Activated CD8-positive, alpha-beta T cell treated with anti-CD3 and anti-CD28 coated beads for 36 hours (primary cell): Measurements from ENCODE around the gene HOXB2. TPM values are rescaled to one million over a fixed set of nuclear protein-coding genes. Genes with fewer than 3 reads are reported as not detected.

Experiments
- ATAC-seq: fragments of 200-7000 bp; cut with Tn5 transposase; one replicate; pipeline ENCODE4 v1.10.0; 2021; ENCODE audit warnings: mild to moderate bottlenecking, moderate library complexity
- CTCF ChIA-PET: fragments of 350-600 bp; sonication (Branson Sonifier 250); formaldehyde crosslinking; loops from one replicate; lab custom pipeline; 2021; ENCODE audit warnings: antibody characterized with exemption; lab: Charles Lee
- POLR2A ChIA-PET: fragments of 350-600 bp; sonication (Branson Sonifier 250); formaldehyde crosslinking; loops from one replicate; lab custom pipeline; 2021; ENCODE audit warnings: antibody characterized with exemption; lab: Charles Lee
- DNase-seq: peaks from one replicate; pipeline ENCODE4 v3.0.0-alpha.2; 2020
- H3K27ac Mint-ChIP-seq: one replicate; pipeline ENCODE4 v1.8.0; 2021; ENCODE audit warnings: mild to moderate bottlenecking, mixed read lengths
- H3K27me3 Mint-ChIP-seq: one replicate; pipeline ENCODE4 v1.8.0; 2021; ENCODE audit warnings: mixed read lengths
- H3K36me3 Mint-ChIP-seq: one replicate; pipeline ENCODE4 v1.8.0; 2021; ENCODE audit warnings: low read depth, mixed read lengths
- H3K4me1 Mint-ChIP-seq: one replicate; pipeline ENCODE4 v1.8.0; 2021; ENCODE audit warnings: low read depth, mixed read lengths
- H3K4me3 Mint-ChIP-seq: one replicate; pipeline ENCODE4 v1.8.0; 2021; ENCODE audit warnings: mild to moderate bottlenecking, moderate library complexity, mixed read lengths
- H3K9me3 Mint-ChIP-seq: one replicate; pipeline ENCODE4 v1.8.0; 2021; ENCODE audit warnings: mixed read lengths
- intact Hi-C: fragments of 100-400 bp; cut with micrococcal nuclease; formaldehyde crosslinking; loops from one replicate; pipeline ENCODE4 v1.10.0; 2022
- total RNA-seq, 2 experiments: library from RNA; stranded (reverse); gene quantifications; one replicate each; pipeline ENCODE4 v1.2.3, GENCODE V29; 2021
- TF ChIP-seq, protein P1 (sequence below): fragments of 200-600 bp; IDR thresholded peaks from one replicate; pipeline ENCODE4 v1.8.0; 2022; ENCODE audit warnings: antibody characterized with exemption, mild to moderate bottlenecking

The HOXB2 gene
- total RNA-seq, 2 experiments from 2014 or later, result 12.6 to 13.0 TPM

DNA sequence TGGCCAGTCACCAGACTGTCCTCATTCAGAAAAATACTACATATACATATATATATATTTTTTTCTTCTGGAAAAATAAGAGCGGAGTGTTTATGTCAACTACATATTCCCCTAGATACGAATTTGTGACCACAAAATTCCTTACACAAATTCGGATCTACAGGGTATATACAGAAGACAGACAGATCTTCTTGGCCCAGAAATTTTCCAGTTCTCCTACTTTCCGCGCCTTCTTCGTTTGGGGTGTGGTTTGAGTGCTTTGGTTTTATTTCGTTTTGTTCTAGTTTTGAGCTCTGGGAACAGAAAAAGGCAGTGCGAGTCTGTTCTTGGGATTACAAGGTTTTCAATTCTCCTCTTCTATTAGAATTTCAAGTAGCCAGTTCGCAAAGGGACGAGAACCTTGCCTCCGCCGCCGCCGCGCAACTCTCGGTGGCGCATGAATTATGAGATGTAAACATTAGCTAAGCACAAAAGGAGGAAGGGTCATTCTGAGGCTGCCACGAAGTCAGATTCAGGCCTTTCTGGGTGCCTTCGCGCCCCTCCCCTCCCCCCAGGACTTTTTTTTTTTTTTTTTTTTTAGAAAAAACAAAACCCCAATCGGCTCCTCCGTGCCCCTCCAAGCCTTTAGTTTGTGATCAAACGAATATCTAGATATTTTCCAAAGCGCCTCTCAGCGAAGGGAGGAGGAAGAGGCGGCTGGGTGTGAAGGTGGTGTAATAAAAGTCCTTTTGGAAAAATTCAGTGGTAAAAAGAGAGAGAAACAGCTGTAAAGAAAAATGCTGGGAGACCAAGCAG lies 35.0 kb upstream of the HOXB2 start:
- DNase-seq, result no peak
- H3K9me3 Mint-ChIP-seq, result no peaks in the 10 kb centered on the region
- H3K27me3 Mint-ChIP-seq, result peaks cover 59% of the 10 kb centered on the region
- CTCF ChIA-PET, result interaction anchor here (0.8 to 1.2 kb wide), 3 partner anchors 33 to 316 kb away, joined by 3 read pairs; no protein-coding TSS in a partner anchor
- no peak for ATAC-seq
- H3K27ac Mint-ChIP-seq, result no peak overlapping the region
- intact Hi-C loops, result no loop called here
- no peaks in the 10 kb centered on the region for H3K36me3 Mint-ChIP-seq
- H3K4me3 Mint-ChIP-seq, result peak overlapping the region; percentile 85
- POLR2A ChIA-PET, result no interaction called here
- TF ChIP-seq, protein P1, sequence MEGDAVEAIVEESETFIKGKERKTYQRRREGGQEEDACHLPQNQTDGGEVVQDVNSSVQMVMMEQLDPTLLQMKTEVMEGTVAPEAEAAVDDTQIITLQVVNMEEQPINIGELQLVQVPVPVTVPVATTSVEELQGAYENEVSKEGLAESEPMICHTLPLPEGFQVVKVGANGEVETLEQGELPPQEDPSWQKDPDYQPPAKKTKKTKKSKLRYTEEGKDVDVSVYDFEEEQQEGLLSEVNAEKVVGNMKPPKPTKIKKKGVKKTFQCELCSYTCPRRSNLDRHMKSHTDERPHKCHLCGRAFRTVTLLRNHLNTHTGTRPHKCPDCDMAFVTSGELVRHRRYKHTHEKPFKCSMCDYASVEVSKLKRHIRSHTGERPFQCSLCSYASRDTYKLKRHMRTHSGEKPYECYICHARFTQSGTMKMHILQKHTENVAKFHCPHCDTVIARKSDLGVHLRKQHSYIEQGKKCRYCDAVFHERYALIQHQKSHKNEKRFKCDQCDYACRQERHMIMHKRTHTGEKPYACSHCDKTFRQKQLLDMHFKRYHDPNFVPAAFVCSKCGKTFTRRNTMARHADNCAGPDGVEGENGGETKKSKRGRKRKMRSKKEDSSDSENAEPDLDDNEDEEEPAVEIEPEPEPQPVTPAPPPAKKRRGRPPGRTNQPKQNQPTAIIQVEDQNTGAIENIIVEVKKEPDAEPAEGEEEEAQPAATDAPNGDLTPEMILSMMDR, result no peak
- peaks cover 41% of the 10 kb centered on the region for H3K4me1 Mint-ChIP-seq

- intact Hi-C loops, result no loop called here
- DNase-seq (no peak), ATAC-seq (no peak)
- H3K27me3 Mint-ChIP-seq, result peaks cover 54% of the 10 kb centered on the region
- peak overlapping the region; percentile 85 for H3K4me3 Mint-ChIP-seq
- TF ChIP-seq, protein P1, result no peak
- H3K9me3 Mint-ChIP-seq, result no peaks in the 10 kb centered on the region
- CTCF ChIA-PET, result interaction anchor here (1.1 to 1.9 kb wide), 4 partner anchors 14 to 227 kb away, joined by 3 to 6 read pairs (median 3); partner anchors contain the start of gene HOXB5
- no peak overlapping the region for H3K27ac Mint-ChIP-seq
- H3K4me1 Mint-ChIP-seq, result peaks cover 40% of the 10 kb centered on the region
- POLR2A ChIA-PET, result interaction anchor here (1.1 kb wide), 1 partner anchor 66 kb away, joined by 4 read pairs; no protein-coding TSS in a partner anchor
- H3K36me3 Mint-ChIP-seq, result no peaks in the 10 kb centered on the region
Observed at GRCh38 chr17:48579471-48579759, 34.5 kb upstream of the HOXB2 start.

- ChIA-PET CTCF (interaction anchor here (1.1 to 1.9 kb wide), 2 partner anchors 14 to 226 kb away, joined by 3 to 6 read pairs; partner anchors contain the start of gene HOXB5), POLR2A (interaction anchor here (1.0 to 1.3 kb wide), 3 partner anchors 9 to 65 kb away, joined by 3 to 4 read pairs (median 3); no protein-coding TSS in a partner anchor)
- peak; percentile 63 for ATAC-seq
- Mint-ChIP-seq H3K36me3 (no peaks in the 10 kb centered on the region), H3K4me3 (peak overlapping the region; percentile 85), H3K27me3 (peaks cover 48% of the 10 kb centered on the region), H3K9me3 (no peaks in the 10 kb centered on the region), H3K27ac (peak overlapping the region; percentile 69), H3K4me1 (peaks cover 40% of the 10 kb centered on the region)
- peak; percentile 35 for DNase-seq
- TF ChIP-seq, protein P1, result no peak
- intact Hi-C loops, result no loop called here
Observed at GRCh38 chr17:48578616-48579470, 33.9 kb upstream of the HOXB2 start.

DNA sequence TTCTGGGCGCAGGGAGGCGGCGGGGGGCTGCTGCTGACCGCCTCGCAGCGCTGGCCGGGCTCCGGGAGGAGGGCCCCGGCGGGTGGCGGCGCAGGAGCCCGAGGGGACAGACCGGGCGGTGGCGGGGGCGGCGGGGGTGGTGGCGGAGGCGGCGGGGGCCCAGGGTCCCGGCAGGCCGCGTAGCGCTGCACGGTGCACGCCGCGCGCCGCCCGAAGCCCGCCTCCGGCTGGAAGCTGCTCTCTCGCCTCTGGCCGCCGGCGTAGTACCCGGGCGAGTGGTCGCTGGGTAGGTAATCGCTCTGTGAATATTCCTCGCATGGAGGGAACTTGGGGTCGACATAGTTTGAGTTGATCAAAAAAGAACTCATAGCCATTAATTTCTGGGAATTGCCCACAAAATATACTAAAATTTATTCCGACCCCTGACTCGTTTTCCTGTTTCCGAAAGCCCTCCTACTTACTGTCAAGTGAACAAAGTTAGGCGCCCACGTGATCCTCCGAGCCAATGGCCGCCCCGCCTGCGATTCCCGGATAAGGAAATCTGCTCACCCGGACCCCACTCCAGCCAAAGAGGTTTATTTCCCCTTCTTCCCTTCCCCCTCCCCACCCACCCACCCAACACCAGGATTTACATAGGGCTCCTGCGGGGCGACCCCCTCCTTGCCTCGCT lies 33.2 kb upstream of the HOXB2 start, which contains the start of gene HOXB4:
Gene HOXB4, minus strand, starts transcription at position 405 of the 670 bp plus-strand sequence. Its CDS starts 31 bp downstream, at position 374.
- TF ChIP-seq, protein P1, result no peak
- Mint-ChIP-seq H3K36me3 (no peaks in the 10 kb centered on the region), H3K4me3 (peak within 1 kb of the TSS; percentile 85), H3K27ac (peak within 1 kb of the TSS; percentile 72), H3K9me3 (no peaks in the 10 kb centered on the region), H3K27me3 (peaks cover 42% of the 10 kb centered on the region), H3K4me1 (peaks cover 40% of the 10 kb centered on the region)
- peak; percentile 76 for ATAC-seq
- peak; percentile 84 for DNase-seq
- CTCF ChIA-PET, result interaction anchor here (1.0 to 1.9 kb wide), 3 partner anchors 15 to 227 kb away, joined by 3 to 6 read pairs (median 3); partner anchors contain the start of gene HOXB5
- intact Hi-C loops, result no loop called here
- POLR2A ChIA-PET, result interaction anchor here (1.0 to 1.9 kb wide), 4 partner anchors 10 to 64 kb away, joined by 3 to 5 read pairs (median 4); no protein-coding TSS in a partner anchor
